ENCODE data around the gene CTTNBP2. TPM values are rescaled to one million over a fixed set of nuclear protein-coding genes. Genes with fewer than 3 reads are reported as not detected.

Gene CTTNBP2
- total and polyA plus RNA-seq, 2 of the 4 experiments (the other 2 are of a cell fraction) = 6.6 to 11.3 TPM

DNA sequence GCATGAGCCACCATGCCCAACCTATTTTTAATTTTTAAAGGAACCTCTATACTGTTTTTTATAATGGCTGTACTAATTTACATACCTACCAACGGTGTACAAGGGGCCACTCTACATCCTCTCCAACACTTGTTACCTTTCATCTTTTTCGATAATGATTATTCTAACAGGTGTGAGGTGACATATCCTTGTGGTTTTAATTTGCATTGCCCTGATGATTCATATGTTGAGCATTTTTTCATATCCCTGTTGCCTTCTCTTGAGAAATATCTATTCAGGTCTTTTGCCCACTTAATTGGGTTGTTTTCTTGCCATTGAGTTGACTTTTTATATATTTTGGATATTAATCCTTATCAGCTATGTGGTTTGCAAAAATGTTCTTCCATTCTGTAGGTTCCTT is 167.0 kb downstream of the CTTNBP2 start:
- Histone ChIP-seq H3K14ac (replicated peaks; ENCODE audit: low read depth, low read length) (no peak overlapping the region), H3K18ac (ENCODE audit: low read depth, low read length) (no peak overlapping the region), H2BK20ac (ENCODE audit: low read depth, low read length) (no peak overlapping the region), H3K4ac (ENCODE audit: low read depth, low read length) (no peak overlapping the region), H2AK5ac (ENCODE audit: low read depth, low read length) (no peak overlapping the region), H2AK9ac (replicated peaks; ENCODE audit: low read depth, low read length, poor library complexity) (no peak overlapping the region), H3K4me1 (ENCODE audit: control insufficient read depth, insufficient read depth, low read length) (no peaks in the 10 kb centered on the region), H3K27ac (ENCODE audit: insufficient read depth, low read length) (no peak overlapping the region), H4K8ac (ENCODE audit: low read depth in 2 of 2, low read length in 2 of 2) (no peak overlapping the region), H3K56ac (ENCODE audit: extremely low read depth, insufficient read depth, low read length) (no peak overlapping the region), H3K23ac (ENCODE audit: low read depth, low read length) (no peak overlapping the region), H3K79me1 (ENCODE audit: low read depth in 1 of 2, low read length in 2 of 2) (no peaks in the 10 kb centered on the region), H3K36me3 (ENCODE audit: control insufficient read depth, insufficient read depth, low read length) (no peaks in the 10 kb centered on the region), H3K27me3 (ENCODE audit: control insufficient read depth, insufficient read depth, low read length) (no peaks in the 10 kb centered on the region), H3K9me1 (ENCODE audit: insufficient read depth, low read length) (no peaks in the 10 kb centered on the region), H3K9ac (ENCODE audit: low read depth, low read length) (no peak overlapping the region), H2BK120ac (ENCODE audit: low read depth, low read length) (no peak overlapping the region), H3K4me2 (ENCODE audit: low read depth, low read length) (no peak overlapping the region), H4K5ac (ENCODE audit: low read depth, low read length) (no peak overlapping the region), H3K9me3 (ENCODE audit: control insufficient read depth, insufficient read depth, low read length) (no peaks in the 10 kb centered on the region), H2AFZ (replicated peaks; ENCODE audit: low read length, poor library complexity) (no peak overlapping the region), H3K4me3 (ENCODE audit: insufficient read depth, low read depth, low read length) (no peak overlapping the region), H4K91ac (ENCODE audit: insufficient read depth, low read depth, low read length) (no peak overlapping the region), H2BK5ac (ENCODE audit: low read depth, low read length, poor library complexity, severe bottlenecking) (no peak overlapping the region), H2BK15ac (ENCODE audit: low read depth, low read length) (no peak overlapping the region), H4K20me1 (ENCODE audit: insufficient read depth, low read length) (no peaks in the 10 kb centered on the region)
- POLR2A ChIA-PET (ENCODE audit: unreplicated experiment) = no interaction called here
- no CpG with 5 or more reads among the region's 2 CpGs for WGBS, 2 experiments (ENCODE audit: extremely low coverage in 2 of 2, insufficient read length in 1 of 2)
- intact Hi-C loops (cut with micrococcal nuclease) = no loop called here
- ATAC-seq (ENCODE audit: low read depth) = no peak
- dilution Hi-C loops (cut with HindIII; ENCODE audit: low sequenced_read_pairs, unreplicated experiment) = no loop called here
- in situ Hi-C loops (cut with MboI; ENCODE audit: low sequenced_read_pairs) = loop anchor here (25.0 kb wide), 1 partner anchor 769 kb away; no protein-coding TSS in a partner anchor
- BruUV-seq (replicated peaks) = no TSS peak
- CTCF ChIA-PET = no interaction called here
- no peak for TF ChIP-seq CEBPB (IDR thresholded peaks at IDR 0.05; ENCODE audit: low read depth, low read length)
- TF ChIP-seq SMC3 (IDR thresholded peaks at IDR 0.05; ENCODE audit: low read depth, low read length) = no peak
- TF ChIP-seq, protein P1, sequence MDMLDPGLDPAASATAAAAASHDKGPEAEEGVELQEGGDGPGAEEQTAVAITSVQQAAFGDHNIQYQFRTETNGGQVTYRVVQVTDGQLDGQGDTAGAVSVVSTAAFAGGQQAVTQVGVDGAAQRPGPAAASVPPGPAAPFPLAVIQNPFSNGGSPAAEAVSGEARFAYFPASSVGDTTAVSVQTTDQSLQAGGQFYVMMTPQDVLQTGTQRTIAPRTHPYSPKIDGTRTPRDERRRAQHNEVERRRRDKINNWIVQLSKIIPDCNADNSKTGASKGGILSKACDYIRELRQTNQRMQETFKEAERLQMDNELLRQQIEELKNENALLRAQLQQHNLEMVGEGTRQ (IDR thresholded peaks at IDR 0.05; ENCODE audit: low read depth, low read length) = no peak
- TF ChIP-seq NFE2L2 (IDR thresholded peaks at IDR 0.05; ENCODE audit: low read depth, low read length) = no peak
- no peak for TF ChIP-seq MXI1 (IDR thresholded peaks at IDR 0.05; ENCODE audit: borderline replicate concordance, low read depth, low read length)
- TF ChIP-seq POLR2A (IDR thresholded peaks at IDR 0.05; ENCODE audit: low read depth, low read length) = no peak
- TF ChIP-seq, protein P2, sequence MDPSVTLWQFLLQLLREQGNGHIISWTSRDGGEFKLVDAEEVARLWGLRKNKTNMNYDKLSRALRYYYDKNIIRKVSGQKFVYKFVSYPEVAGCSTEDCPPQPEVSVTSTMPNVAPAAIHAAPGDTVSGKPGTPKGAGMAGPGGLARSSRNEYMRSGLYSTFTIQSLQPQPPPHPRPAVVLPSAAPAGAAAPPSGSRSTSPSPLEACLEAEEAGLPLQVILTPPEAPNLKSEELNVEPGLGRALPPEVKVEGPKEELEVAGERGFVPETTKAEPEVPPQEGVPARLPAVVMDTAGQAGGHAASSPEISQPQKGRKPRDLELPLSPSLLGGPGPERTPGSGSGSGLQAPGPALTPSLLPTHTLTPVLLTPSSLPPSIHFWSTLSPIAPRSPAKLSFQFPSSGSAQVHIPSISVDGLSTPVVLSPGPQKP (IDR thresholded peaks at IDR 0.05; ENCODE audit: borderline replicate concordance, low read depth, low read length) = no peak
- no peak for TF ChIP-seq FOS (IDR thresholded peaks at IDR 0.05; ENCODE audit: low read depth, low read length)
- no peak for TF ChIP-seq RCOR1 (IDR thresholded peaks at IDR 0.05; ENCODE audit: insufficient replicate concordance, low read length)
- no peak for TF ChIP-seq MAFK (IDR thresholded peaks at IDR 0.05; ENCODE audit: low read depth, low read length)
- TF ChIP-seq, protein P3, sequence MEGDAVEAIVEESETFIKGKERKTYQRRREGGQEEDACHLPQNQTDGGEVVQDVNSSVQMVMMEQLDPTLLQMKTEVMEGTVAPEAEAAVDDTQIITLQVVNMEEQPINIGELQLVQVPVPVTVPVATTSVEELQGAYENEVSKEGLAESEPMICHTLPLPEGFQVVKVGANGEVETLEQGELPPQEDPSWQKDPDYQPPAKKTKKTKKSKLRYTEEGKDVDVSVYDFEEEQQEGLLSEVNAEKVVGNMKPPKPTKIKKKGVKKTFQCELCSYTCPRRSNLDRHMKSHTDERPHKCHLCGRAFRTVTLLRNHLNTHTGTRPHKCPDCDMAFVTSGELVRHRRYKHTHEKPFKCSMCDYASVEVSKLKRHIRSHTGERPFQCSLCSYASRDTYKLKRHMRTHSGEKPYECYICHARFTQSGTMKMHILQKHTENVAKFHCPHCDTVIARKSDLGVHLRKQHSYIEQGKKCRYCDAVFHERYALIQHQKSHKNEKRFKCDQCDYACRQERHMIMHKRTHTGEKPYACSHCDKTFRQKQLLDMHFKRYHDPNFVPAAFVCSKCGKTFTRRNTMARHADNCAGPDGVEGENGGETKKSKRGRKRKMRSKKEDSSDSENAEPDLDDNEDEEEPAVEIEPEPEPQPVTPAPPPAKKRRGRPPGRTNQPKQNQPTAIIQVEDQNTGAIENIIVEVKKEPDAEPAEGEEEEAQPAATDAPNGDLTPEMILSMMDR (conservative IDR thresholded peaks at IDR 0.05; ENCODE audit: low read depth, low read length) = no peak
- TF ChIP-seq RFX5 (IDR thresholded peaks at IDR 0.05; ENCODE audit: low read depth, low read length) = no peak
- no peak for TF ChIP-seq BHLHE40 (IDR thresholded peaks at IDR 0.05; ENCODE audit: low read depth, low read length)
- no peak for TF ChIP-seq RAD21 (IDR thresholded peaks at IDR 0.05; ENCODE audit: low read length)
- TF ChIP-seq CHD1 (IDR thresholded peaks at IDR 0.05; ENCODE audit: low read depth, low read length) = no peak
- TF ChIP-seq MAZ (IDR thresholded peaks at IDR 0.05; ENCODE audit: borderline replicate concordance, low read depth, low read length) = no peak
- no peak for DNase-seq
